Keratinocyte (primary cell): ENCODE results near the gene PPP1R36. TPM values are rescaled to one million over a fixed set of nuclear protein-coding genes. Genes with fewer than 3 reads are reported as not detected.

Source experiments
- DNase-seq: peaks from one replicate; pipeline ENCODE4 v3.0.0-alpha.2; 2011; ENCODE audit warnings: low read depth, missing footprints, low spot score
- FAIRE-seq: peaks from 2 replicates; lab custom pipeline; 2011; peaks lifted over from hg19 to GRCh38; lab: Jason Lieb, UNC
- H2AFZ ChIP-seq: 2 replicates; pipeline ENCODE4 v1.6.0; 2012; ENCODE audit warnings: low read length, control low read depth, inconsistent platforms; ENCODE audit not compliant: control insufficient read depth
- H3K27ac ChIP-seq: 2 replicates; pipeline ENCODE4 v1.5.1; 2011; ENCODE audit warnings: low read length; ENCODE audit not compliant: control insufficient read depth, insufficient read depth
- H3K27me3 ChIP-seq: 3 replicates; pipeline ENCODE4 v1.6.0; 2011; ENCODE audit warnings: low read length; ENCODE audit not compliant: control insufficient read depth, insufficient read depth; ENCODE audit errors: extremely low read depth
- H3K36me3 ChIP-seq, 2 experiments: 2 replicates in 1 of 2; 3 replicates in 1 of 2; pipeline ENCODE4 v1.5.1; 2011; ENCODE audit warnings: low read length in 2 of 2, mild to moderate bottlenecking in 1 of 2; ENCODE audit not compliant: control insufficient read depth in 2 of 2, insufficient read depth in 2 of 2; ENCODE audit errors: extremely low read depth in 1 of 2
- H3K4me1 ChIP-seq: 3 replicates; pipeline ENCODE4 v1.5.1; 2011; ENCODE audit warnings: low read length; ENCODE audit not compliant: control insufficient read depth, insufficient read depth; ENCODE audit errors: extremely low read depth
- H3K4me2 ChIP-seq: 3 replicates; pipeline ENCODE4 v1.6.0; 2011; ENCODE audit warnings: low read depth, low read length; ENCODE audit not compliant: control insufficient read depth, insufficient read depth; ENCODE audit errors: extremely low read depth
- H3K4me3 ChIP-seq, 3 experiments: fragments of 200-600 bp in 1 of 3; sonication (generic) in 1 of 3; 2 replicates in 2 of 3; 3 replicates in 1 of 3; pipeline ENCODE4 v1.5.1; 2011 to 2016; ENCODE audit warnings: low read length in 3 of 3, mild to moderate bottlenecking in 3 of 3, control low read depth in 2 of 3, inconsistent platforms in 1 of 3, low read depth in 1 of 3, mixed read lengths in 1 of 3, mixed run types in 1 of 3, moderate library complexity in 1 of 3; ENCODE audit not compliant: control insufficient read depth in 2 of 3, insufficient read depth in 2 of 3; ENCODE audit errors: extremely low read depth in 1 of 3
- H3K79me2 ChIP-seq: 2 replicates; pipeline ENCODE4 v1.6.0; 2012; ENCODE audit warnings: low read length; ENCODE audit not compliant: control insufficient read depth, insufficient read depth
- H3K9ac ChIP-seq: 3 replicates; pipeline ENCODE4 v1.6.0; 2011; ENCODE audit warnings: low read length; ENCODE audit not compliant: control insufficient read depth, insufficient read depth; ENCODE audit errors: extremely low read depth
- H3K9me1 ChIP-seq: 3 replicates; pipeline ENCODE4 v1.6.0; 2011; ENCODE audit warnings: low read length; ENCODE audit not compliant: control insufficient read depth, insufficient read depth; ENCODE audit errors: extremely low read depth
- H3K9me3 ChIP-seq: 2 replicates; pipeline ENCODE4 v1.5.1; 2012; ENCODE audit warnings: low read depth, low read length; ENCODE audit not compliant: control insufficient read depth
- H4K20me1 ChIP-seq: 3 replicates; pipeline ENCODE4 v1.6.0; 2011; ENCODE audit warnings: low read length; ENCODE audit not compliant: control insufficient read depth, insufficient read depth; ENCODE audit errors: extremely low read depth
- EZH2 ChIP-seq: IDR thresholded peaks from one replicate; pipeline ENCODE4 v1.6.1; 2012; ENCODE audit warnings: inconsistent platforms, mild to moderate bottlenecking, low read length, moderate library complexity
- dilution Hi-C: fragments of 300-500 bp; cut with MboI; formaldehyde crosslinking; loops from one replicate; pipeline ENCODE4 v1.7.0; 2020; ENCODE audit warnings: low sequenced_read_pairs; ENCODE audit not compliant: extremely low pct_ligation_motif_present
- polyA plus RNA-seq, 5 experiments: library from polyadenylated mRNA; depleted of rRNA in 3 of 5; stranded (reverse) in 3 of 5; stranded (forward) in 1 of 5; unstranded in 1 of 5; fragments of >200 nt; gene quantifications; 1 replicate in 1 of 5; 2 replicates in 3 of 5; 3 replicates in 1 of 5; pipeline versions ENCODE4 v1.2.1 to v1.2.3, GENCODE V29; 2011 to 2012; ENCODE audit warnings: missing spikeins in 2 of 5, low read depth in 1 of 5, low replicate concordance in 1 of 5
- TF ChIP-seq, protein P1 (sequence below), 3 experiments: IDR thresholded peaks in 1 of 3; conservative IDR thresholded peaks in 1 of 3; optimal IDR thresholded peaks in 1 of 3; 2 replicates in 2 of 3; 3 replicates in 1 of 3; pipeline versions ENCODE3 to v1.5.1; 2011; ENCODE audit warnings: low read length in 3 of 3, mild to moderate bottlenecking in 3 of 3, moderate library complexity in 2 of 3, control low read depth in 1 of 3, inconsistent platforms in 1 of 3; ENCODE audit not compliant: insufficient read depth in 2 of 3; ENCODE audit errors: extremely low read depth in 1 of 3

Gene PPP1R36
- polyA plus RNA-seq, 1 donor (not counting 4 experiments of a cell fraction or from before 2014, with no cell fraction given), result 0.81 TPM

DNA sequence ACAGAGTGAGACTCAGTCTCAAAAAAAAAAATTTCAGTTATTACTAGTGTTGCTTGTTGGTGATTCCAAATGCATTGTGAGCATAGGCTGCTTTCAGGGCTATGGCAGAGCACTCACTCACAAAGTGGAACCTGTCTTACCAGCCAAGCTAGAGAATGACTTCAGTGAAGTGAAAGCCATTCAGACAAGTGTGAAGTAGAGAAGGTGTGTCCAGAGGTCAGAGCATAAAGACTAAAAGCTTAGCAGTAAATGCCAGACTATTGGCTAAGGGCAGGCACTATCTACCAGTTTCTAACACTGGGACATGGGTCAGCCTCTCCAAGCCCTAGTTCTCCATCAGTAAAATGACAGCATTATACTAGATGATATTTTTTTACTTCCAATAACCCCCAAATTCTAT is 12.7 kb downstream of the PPP1R36 start:
- DNase-seq (no peak), FAIRE-seq (peak; percentile 5)
- H2AFZ ChIP-seq, result no peak overlapping the region
- no peaks in the 10 kb centered on the region for H3K79me2 ChIP-seq
- H3K9ac ChIP-seq, result no peak overlapping the region
- H3K27me3 ChIP-seq, result no peaks in the 10 kb centered on the region
- H3K4me1 ChIP-seq, result no peaks in the 10 kb centered on the region
- H3K9me3 ChIP-seq, result no peaks in the 10 kb centered on the region
- dilution Hi-C loops, result no loop called here
- H3K4me2 ChIP-seq, result no peak overlapping the region
- no peak for TF ChIP-seq EZH2
- TF ChIP-seq, protein P1, sequence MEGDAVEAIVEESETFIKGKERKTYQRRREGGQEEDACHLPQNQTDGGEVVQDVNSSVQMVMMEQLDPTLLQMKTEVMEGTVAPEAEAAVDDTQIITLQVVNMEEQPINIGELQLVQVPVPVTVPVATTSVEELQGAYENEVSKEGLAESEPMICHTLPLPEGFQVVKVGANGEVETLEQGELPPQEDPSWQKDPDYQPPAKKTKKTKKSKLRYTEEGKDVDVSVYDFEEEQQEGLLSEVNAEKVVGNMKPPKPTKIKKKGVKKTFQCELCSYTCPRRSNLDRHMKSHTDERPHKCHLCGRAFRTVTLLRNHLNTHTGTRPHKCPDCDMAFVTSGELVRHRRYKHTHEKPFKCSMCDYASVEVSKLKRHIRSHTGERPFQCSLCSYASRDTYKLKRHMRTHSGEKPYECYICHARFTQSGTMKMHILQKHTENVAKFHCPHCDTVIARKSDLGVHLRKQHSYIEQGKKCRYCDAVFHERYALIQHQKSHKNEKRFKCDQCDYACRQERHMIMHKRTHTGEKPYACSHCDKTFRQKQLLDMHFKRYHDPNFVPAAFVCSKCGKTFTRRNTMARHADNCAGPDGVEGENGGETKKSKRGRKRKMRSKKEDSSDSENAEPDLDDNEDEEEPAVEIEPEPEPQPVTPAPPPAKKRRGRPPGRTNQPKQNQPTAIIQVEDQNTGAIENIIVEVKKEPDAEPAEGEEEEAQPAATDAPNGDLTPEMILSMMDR (optimal IDR thresholded peaks at IDR 0.05 in 1 of 3, IDR thresholded peaks at IDR 0.05 in 1 of 3, conservative IDR thresholded peaks at IDR 0.05 in 1 of 3; ENCODE audit: extremely low read depth in 1 of 3, insufficient read depth in 2 of 3, low read length in 3 of 3), result no peak
- no peak overlapping the region for H3K4me3 ChIP-seq
- no peaks in the 10 kb centered on the region for H4K20me1 ChIP-seq
- no peaks in the 10 kb centered on the region for H3K36me3 ChIP-seq
- H3K27ac ChIP-seq, result no peak overlapping the region
- H3K9me1 ChIP-seq, result no peaks in the 10 kb centered on the region

DNA sequence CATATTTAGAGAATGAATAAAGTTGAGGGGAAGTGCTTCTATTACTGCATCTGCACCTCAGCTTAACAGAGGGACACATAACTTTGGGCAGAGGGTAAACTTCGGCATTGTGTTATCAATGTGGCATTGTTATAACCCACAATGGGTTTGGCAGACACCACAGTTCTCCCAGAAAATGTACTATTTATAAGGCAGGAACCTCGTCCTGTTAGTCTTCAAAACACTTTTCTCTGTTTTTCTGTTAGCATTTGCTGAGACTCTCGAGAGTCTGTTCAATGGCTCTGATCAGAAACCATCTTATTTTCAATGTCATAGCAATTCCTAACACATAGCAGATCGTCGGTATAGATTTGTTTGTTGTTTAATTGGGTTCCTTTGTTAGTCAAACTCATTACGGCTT is 13.9 kb downstream of the PPP1R36 start:
- no peak for FAIRE-seq
- Histone ChIP-seq H3K9me3 (no peaks in the 10 kb centered on the region), H3K4me2 (no peak overlapping the region), H3K9me1 (no peaks in the 10 kb centered on the region), H3K36me3 (no peaks in the 10 kb centered on the region), H3K27me3 (no peaks in the 10 kb centered on the region), H3K4me3 (no peak overlapping the region), H3K9ac (no peak overlapping the region), H4K20me1 (no peaks in the 10 kb centered on the region), H3K4me1 (no peaks in the 10 kb centered on the region), H3K27ac (no peak overlapping the region), H2AFZ (no peak overlapping the region), H3K79me2 (no peaks in the 10 kb centered on the region)
- TF ChIP-seq EZH2, result no peak
- TF ChIP-seq, protein P1 (optimal IDR thresholded peaks at IDR 0.05 in 1 of 3, IDR thresholded peaks at IDR 0.05 in 1 of 3, conservative IDR thresholded peaks at IDR 0.05 in 1 of 3; ENCODE audit: extremely low read depth in 1 of 3, insufficient read depth in 2 of 3, low read length in 3 of 3), result no peak
- no peak for DNase-seq
- dilution Hi-C loops, result no loop called here
